Dendritic cell treated with granulocyte-macrophage colony-stimulating factor and Interleukin-4, amounts not matched to agents 40 ng/mL and 50 ng/mL, for 4 days (primary cell): Measurements from ENCODE around the gene ERN2.
A peak's percentile ranks its signal among the peaks of the same experiment; 100 is the strongest.
"Not testable (repeated sequence)": the region's sequence is repeated elsewhere in the genome, so short reads cannot be mapped to it uniquely, and the experiment has no call there.

Experiments used
- H3K27ac Mint-ChIP-seq: one replicate; pipeline ENCODE4 v1.8.0; 2022; ENCODE audit warnings: mild to moderate bottlenecking, mixed read lengths
- H3K27me3 Mint-ChIP-seq: one replicate; pipeline ENCODE4 v1.8.0; 2022; ENCODE audit warnings: mild to moderate bottlenecking, mixed read lengths
- H3K36me3 Mint-ChIP-seq: one replicate; pipeline ENCODE4 v1.8.0; 2022; ENCODE audit warnings: low read depth, mixed read lengths
- H3K4me1 Mint-ChIP-seq: one replicate; pipeline ENCODE4 v1.8.0; 2022; ENCODE audit warnings: low read depth, mixed read lengths
- H3K4me3 Mint-ChIP-seq: one replicate; pipeline ENCODE4 v1.8.0; 2022; ENCODE audit warnings: mild to moderate bottlenecking, moderate library complexity, mixed read lengths
- H3K9me3 Mint-ChIP-seq: one replicate; pipeline ENCODE4 v1.8.0; 2022; ENCODE audit warnings: mixed read lengths
- intact Hi-C: fragments of 100-400 bp; cut with micrococcal nuclease; formaldehyde crosslinking; loops from one replicate; pipeline ENCODE4 v1.15.0; 2022

Gene ERN2

DNA sequence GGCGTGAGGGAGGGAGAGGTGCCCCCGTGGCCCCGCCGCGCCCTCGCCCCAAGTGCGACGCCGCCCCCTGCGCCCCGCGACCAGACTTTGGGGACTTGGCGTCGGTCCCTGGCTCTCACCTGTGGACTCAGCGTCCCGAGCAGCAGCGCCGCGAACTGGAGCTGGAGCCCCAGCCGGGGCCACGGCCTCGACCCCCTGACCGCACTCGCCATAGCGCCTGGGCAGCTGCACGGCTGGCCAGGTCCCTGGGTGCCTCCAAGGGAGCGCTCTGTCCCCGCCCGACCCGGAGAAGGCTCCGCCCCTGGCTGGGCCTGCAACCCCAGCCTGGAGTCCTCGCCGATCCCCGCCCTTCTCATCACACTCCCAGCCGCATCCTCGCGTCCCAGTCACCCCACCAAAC, at the start of gene ERN2:
Gene ERN2, minus strand, starts transcription at position 247 of the 400 bp plus-strand sequence. Its CDS starts 35 bp downstream, at position 212.
- Mint-ChIP-seq H3K4me1 (no peaks in the 10 kb centered on the region), H3K27ac (no peak within 1 kb of the TSS), H3K4me3 (no peak within 1 kb of the TSS), H3K9me3 (peaks cover 17% of the 10 kb centered on the region), H3K36me3 (no peaks in the 10 kb centered on the region), H3K27me3 (peaks cover 59% of the 10 kb centered on the region)
- intact Hi-C loops: no loop called here

- Mint-ChIP-seq H3K9me3 (no peaks in the 10 kb centered on the region), H3K27ac (no peak overlapping the region), H3K27me3 (peaks cover 65% of the 10 kb centered on the region), H3K4me3 (no peak overlapping the region), H3K4me1 (peaks cover 6% of the 10 kb centered on the region), H3K36me3 (no peaks in the 10 kb centered on the region)
- intact Hi-C loops: no loop called here
Observed at GRCh38 chr16:23757937-23758619, 45.1 kb upstream of the ERN2 start.

GRCh38 chr16:23757116-23757515, 44.1 kb upstream of the ERN2 start:
- no peak overlapping the region for H3K27ac Mint-ChIP-seq
- intact Hi-C loops: no loop called here
- H3K27me3 Mint-ChIP-seq: peaks cover 67% of the 10 kb centered on the region
- no peak overlapping the region for H3K4me3 Mint-ChIP-seq
- peaks cover 6% of the 10 kb centered on the region for H3K4me1 Mint-ChIP-seq
- no peaks in the 10 kb centered on the region for H3K36me3 Mint-ChIP-seq
- H3K9me3 Mint-ChIP-seq: no peaks in the 10 kb centered on the region

- peaks cover 5% of the 10 kb centered on the region for H3K4me1 Mint-ChIP-seq
- no peak overlapping the region for H3K27ac Mint-ChIP-seq
- no peak overlapping the region for H3K4me3 Mint-ChIP-seq
- H3K27me3 Mint-ChIP-seq: peaks cover 75% of the 10 kb centered on the region
- H3K9me3 Mint-ChIP-seq: no peaks in the 10 kb centered on the region
- intact Hi-C loops: no loop called here
- no peaks in the 10 kb centered on the region for H3K36me3 Mint-ChIP-seq
Observed at GRCh38 chr16:23755484-23755809, 42.4 kb upstream of the ERN2 start.

DNA sequence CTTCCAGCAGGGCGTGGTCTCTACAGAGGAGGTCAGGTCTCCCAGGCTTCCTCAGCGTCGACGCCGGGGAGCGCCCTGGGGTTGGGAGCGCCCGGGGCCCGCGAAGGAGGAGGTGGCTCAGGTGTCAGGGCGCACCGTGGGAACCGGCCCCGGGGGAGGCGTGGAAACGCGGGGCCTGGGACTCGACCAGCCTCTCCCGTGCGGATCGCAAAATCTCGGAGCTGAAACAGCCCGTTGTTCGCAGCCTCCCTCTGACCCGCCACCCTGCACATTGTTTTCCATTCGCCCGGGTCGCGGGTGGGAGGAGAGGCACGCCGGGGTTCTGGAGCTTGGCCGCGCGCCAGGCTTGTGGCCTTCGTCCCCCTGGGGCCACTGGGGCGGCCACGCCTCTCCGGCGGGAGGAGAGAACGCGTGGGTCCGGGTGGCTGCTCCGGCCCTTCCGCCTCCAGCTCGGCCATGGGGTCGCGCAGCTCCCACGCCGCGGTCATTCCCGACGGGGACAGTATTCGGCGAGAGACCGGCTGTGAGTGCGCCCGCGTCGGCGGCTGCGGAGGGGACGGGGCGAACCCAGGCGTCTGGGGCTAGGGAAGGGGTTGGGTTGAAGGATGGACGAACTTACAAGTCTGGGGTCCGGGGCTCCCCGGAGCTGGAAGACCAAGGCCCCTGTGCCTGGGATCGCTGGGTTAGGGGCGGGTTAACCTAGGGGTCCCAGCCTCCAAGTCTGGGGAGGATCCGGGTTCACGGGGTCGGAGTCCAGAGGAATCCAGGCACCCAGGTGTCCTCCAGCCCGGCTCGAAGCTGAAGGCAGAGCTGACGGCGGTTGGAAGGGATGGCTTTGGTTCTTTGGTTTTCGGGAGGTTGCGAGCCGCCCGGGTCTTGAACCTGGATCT, 41.8 kb upstream of the ERN2 start, which contains the start of gene CHP2:
Gene CHP2, plus strand, starts transcription at position 433 of the 890 bp plus-strand sequence. Its CDS starts 24 bp downstream, at position 457.
- Mint-ChIP-seq H3K4me3 (peak within 1 kb of the TSS; percentile 42), H3K9me3 (no peaks in the 10 kb centered on the region), H3K36me3 (no peaks in the 10 kb centered on the region), H3K27ac (no peak within 1 kb of the TSS), H3K4me1 (no peaks in the 10 kb centered on the region), H3K27me3 (peaks cover 71% of the 10 kb centered on the region)
- intact Hi-C loops: no loop called here

DNA sequence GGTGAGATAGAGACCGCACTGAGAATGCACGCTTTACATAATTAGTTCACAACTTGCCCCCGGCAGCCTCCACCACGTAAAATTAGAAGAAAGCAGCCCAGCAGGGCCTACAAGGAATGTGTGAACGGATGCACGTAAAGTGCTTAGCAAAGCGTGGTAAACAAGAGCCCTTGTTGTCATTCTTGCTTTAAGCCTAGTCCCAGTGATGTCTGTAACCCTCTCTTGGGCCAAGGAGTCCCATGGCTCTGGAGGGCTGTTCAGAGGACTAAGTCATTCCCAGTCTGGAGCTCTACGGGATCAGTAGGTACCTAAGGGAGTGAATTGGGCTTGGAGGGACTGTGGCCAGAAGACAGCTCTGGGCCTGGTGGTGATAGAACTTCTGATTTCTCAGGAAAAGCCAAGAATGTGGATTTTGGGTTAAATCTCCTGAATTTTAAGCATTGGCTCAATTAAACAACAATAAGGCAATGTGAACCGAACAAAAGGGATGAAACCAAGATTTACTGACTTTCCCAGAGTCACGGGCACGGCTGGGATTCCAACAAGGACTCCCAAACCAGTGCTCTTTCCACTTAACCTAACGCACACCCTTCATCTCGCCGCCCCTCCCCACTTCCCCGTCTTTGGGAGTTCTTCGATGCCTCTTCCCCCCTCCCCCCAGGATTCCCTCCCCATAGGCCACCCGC, 41.0 kb upstream of the ERN2 start:
- Mint-ChIP-seq H3K4me3 (no peak overlapping the region), H3K36me3 (no peaks in the 10 kb centered on the region), H3K27ac (no peak overlapping the region), H3K9me3 (no peaks in the 10 kb centered on the region), H3K27me3 (peaks cover 71% of the 10 kb centered on the region), H3K4me1 (no peaks in the 10 kb centered on the region)
- intact Hi-C loops: no loop called here

GRCh38 chr16:23751053-23751452, 38.0 kb upstream of the ERN2 start:
- intact Hi-C loops, H3K27ac Mint-ChIP-seq, H3K4me3 Mint-ChIP-seq, H3K9me3 Mint-ChIP-seq, H3K36me3 Mint-ChIP-seq, H3K4me1 Mint-ChIP-seq: not testable (repeated sequence)
- peaks cover 58% of the 10 kb centered on the region for H3K27me3 Mint-ChIP-seq

- peaks cover 40% of the 10 kb centered on the region for H3K27me3 Mint-ChIP-seq
- intact Hi-C loops: no loop called here
- no peak overlapping the region for H3K4me3 Mint-ChIP-seq
- no peaks in the 10 kb centered on the region for H3K36me3 Mint-ChIP-seq
- H3K9me3 Mint-ChIP-seq: no peaks in the 10 kb centered on the region
- H3K4me1 Mint-ChIP-seq: no peaks in the 10 kb centered on the region
- H3K27ac Mint-ChIP-seq: no peak overlapping the region
Observed at GRCh38 chr16:23748630-23749029, 35.6 kb upstream of the ERN2 start.

- peaks cover 33% of the 10 kb centered on the region for H3K27me3 Mint-ChIP-seq
- intact Hi-C loops: no loop called here
- H3K4me3 Mint-ChIP-seq: no peak overlapping the region
- H3K4me1 Mint-ChIP-seq: no peaks in the 10 kb centered on the region
- no peaks in the 10 kb centered on the region for H3K36me3 Mint-ChIP-seq
- H3K27ac Mint-ChIP-seq: no peak overlapping the region
- H3K9me3 Mint-ChIP-seq: no peaks in the 10 kb centered on the region
Observed at GRCh38 chr16:23745263-23745662, 32.2 kb upstream of the ERN2 start.

DNA sequence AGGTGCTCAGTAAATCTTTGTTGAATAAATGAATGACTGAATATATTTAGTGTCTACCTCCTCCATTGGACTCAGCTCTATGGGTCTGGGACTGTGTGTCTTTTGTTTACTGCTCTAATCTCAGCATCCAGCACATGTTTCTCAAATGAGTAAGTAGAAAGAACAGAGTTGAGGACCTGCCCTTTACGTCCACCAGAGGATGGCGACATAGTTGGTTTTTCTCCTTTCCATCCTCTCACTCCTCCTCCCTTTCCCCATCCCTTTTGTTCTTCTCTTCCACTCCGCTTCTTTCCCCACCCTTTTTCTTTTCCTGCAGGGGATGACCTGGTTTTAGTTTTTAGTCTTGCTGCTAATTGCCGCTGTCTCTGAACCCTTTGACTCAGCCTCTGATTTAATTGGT, 29.7 kb upstream of the ERN2 start:
- Mint-ChIP-seq H3K27me3 (peaks cover 34% of the 10 kb centered on the region), H3K4me3 (no peak overlapping the region), H3K27ac (no peak overlapping the region), H3K9me3 (no peaks in the 10 kb centered on the region), H3K36me3 (no peaks in the 10 kb centered on the region), H3K4me1 (no peaks in the 10 kb centered on the region)
- intact Hi-C loops: no loop called here

GRCh38 chr16:23741675-23742303, 28.8 kb upstream of the ERN2 start:
- Mint-ChIP-seq H3K27me3 (peaks cover 26% of the 10 kb centered on the region), H3K27ac (no peak overlapping the region), H3K4me3 (no peak overlapping the region), H3K36me3 (no peaks in the 10 kb centered on the region), H3K9me3 (no peaks in the 10 kb centered on the region), H3K4me1 (no peaks in the 10 kb centered on the region)
- intact Hi-C loops: no loop called here

DNA sequence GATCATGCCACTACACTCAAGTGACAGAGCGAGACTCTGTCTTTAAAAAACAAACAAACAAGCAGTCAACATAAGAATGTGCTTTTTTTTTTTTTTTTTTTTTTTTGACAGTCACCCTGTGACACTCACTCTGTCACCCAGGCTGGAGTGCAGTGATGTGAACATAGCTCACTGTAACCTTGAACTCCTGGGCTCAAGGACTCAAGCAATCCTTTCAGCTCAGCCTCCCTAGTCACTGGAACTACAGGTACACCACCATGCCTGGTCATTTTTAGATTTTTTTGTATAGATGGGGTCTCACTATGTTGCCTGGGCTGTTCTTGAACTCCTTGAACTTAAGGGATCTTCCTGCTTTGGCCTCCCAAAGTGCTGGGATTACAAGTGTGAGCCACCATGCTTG, 26.5 kb upstream of the ERN2 start:
- peaks cover 20% of the 10 kb centered on the region for H3K27me3 Mint-ChIP-seq
- intact Hi-C loops: loop anchor here (10.0 kb wide), 1 partner anchor 765 kb away; no protein-coding TSS in a partner anchor
- H3K9me3 Mint-ChIP-seq: no peaks in the 10 kb centered on the region
- no peak overlapping the region for H3K27ac Mint-ChIP-seq
- no peaks in the 10 kb centered on the region for H3K36me3 Mint-ChIP-seq
- H3K4me3 Mint-ChIP-seq: no peak overlapping the region
- H3K4me1 Mint-ChIP-seq: peaks cover 6% of the 10 kb centered on the region

GRCh38 chr16:23737423-23738028, 24.5 kb upstream of the ERN2 start:
- H3K9me3 Mint-ChIP-seq, H3K27me3 Mint-ChIP-seq, H3K4me1 Mint-ChIP-seq, H3K36me3 Mint-ChIP-seq, H3K4me3 Mint-ChIP-seq, H3K27ac Mint-ChIP-seq: not testable (repeated sequence)
- intact Hi-C loops: loop anchor here (10.0 kb wide), 1 partner anchor 767 kb away; no protein-coding TSS in a partner anchor
